ENCODE data around the gene ZNF304. TPM values are rescaled to one million over a fixed set of nuclear protein-coding genes. Genes with fewer than 3 reads are reported as not detected.
A peak's percentile ranks its signal among the peaks of the same experiment; 100 is the strongest.

Gene ZNF304
- total and polyA plus RNA-seq, 7 experiments from 2014 or later, result 3.3 to 12.5 (median 6.4) TPM

DNA sequence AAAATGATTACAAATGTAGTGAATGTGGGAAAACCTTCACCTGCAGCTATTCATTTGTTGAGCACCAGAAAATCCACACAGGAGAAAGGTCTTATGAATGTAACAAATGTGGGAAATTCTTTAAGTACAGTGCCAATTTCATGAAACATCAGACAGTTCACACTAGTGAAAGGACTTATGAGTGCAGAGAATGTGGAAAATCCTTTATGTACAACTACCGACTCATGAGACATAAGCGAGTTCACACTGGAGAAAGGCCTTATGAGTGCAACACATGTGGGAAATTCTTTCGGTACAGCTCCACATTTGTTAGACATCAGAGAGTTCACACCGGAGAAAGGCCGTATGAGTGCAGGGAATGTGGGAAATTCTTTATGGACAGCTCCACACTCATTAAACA is 47.8 kb downstream of the ZNF304 start:
- peaks cover 65 to 90% (median 81%) of the 10 kb centered on the region in 5 donors for H3K36me3 Mint-ChIP-seq
- DNase-seq (no peak), ATAC-seq (no peak)
- H3K27ac Mint-ChIP-seq, result peak overlapping the region in 1 of 9 donors; percentile 33
- POLR2A ChIA-PET, result no interaction called here
- H3K4me3 Mint-ChIP-seq, result no peak overlapping the region
- peaks cover 0 to 10% (median 4%) of the 10 kb centered on the region in 7 donors for H3K4me1 Mint-ChIP-seq
- Histone ChIP-seq H3K4me1 (ENCODE audit: control insufficient read depth in 2 of 2, insufficient read depth in 2 of 2, low read length in 2 of 2) (no peaks in the 10 kb centered on the region), H3K4me3 (ENCODE audit: low read length) (no peak overlapping the region), H3K27me3 (ENCODE audit: control insufficient read depth in 2 of 2, insufficient read depth in 2 of 2, low read length in 2 of 2) (no peaks in the 10 kb centered on the region), H3K36me3 (ENCODE audit: control insufficient read depth in 2 of 3, insufficient read depth in 3 of 3, low read length in 3 of 3) (peaks cover 24 to 67% (median 25%) of the 10 kb centered on the region in 3 experiments), H3K27ac (ENCODE audit: low read depth, low read length) (no peak overlapping the region), H3K9me3 (ENCODE audit: control insufficient read depth in 2 of 3, low read length in 3 of 3) (peaks cover 0 to 69% (median 19%) of the 10 kb centered on the region in 3 experiments)
- intact Hi-C loops (cut with micrococcal nuclease), result no loop called here
- H3K9me3 Mint-ChIP-seq, result peaks cover 32 to 96% (median 66%) of the 10 kb centered on the region in 11 donors
- H3K27me3 Mint-ChIP-seq, result no peaks in the 10 kb centered on the region
- CTCF ChIA-PET, result no interaction called here

DNA sequence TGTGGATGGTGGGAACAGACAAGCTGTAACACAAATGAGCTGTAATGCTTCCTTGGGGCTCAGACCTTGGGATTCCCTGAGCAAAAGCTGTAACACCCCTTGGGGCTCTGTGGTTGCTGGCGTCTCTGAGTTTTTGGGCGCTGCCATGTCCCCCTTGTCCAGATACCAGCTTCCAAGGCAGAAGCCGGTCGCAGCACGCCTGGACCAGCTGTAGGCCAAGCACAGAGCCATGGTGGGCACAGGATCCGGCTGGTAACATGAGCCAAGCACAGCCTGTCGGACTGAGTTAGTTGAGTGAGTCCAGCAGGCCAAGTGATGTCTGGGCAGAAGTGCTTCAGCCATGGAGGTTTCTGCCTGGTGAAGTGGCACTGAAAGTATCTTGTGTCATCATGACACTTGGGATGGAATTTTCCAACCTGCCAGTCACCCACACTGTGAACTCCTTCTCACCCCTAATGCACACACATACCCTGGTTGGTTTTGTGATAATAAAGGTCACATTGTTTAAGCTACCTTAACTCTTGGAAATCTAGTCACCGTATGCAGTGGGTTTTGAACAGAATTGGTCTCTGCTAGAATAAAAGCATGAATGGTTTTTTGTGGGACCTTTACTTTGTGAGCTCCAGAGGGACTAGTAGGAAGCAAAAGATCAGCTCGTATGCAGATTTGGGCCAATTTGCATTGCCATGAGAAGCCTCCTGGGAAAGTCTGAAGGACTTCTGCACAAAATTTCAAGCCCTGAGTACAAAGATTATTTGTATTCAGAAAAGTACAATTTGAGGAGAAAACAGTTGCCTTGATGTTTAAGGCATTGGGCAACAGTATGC is 52.9 kb downstream of the ZNF304 start:
- Histone ChIP-seq H3K36me3 (ENCODE audit: control insufficient read depth in 2 of 3, insufficient read depth in 3 of 3, low read length in 3 of 3) (peaks cover 4 to 17% (median 5%) of the 10 kb centered on the region in 3 experiments), H3K4me3 (ENCODE audit: low read length) (no peak overlapping the region), H3K27ac (ENCODE audit: low read depth, low read length) (no peak overlapping the region), H3K27me3 (ENCODE audit: control insufficient read depth in 2 of 2, insufficient read depth in 2 of 2, low read length in 2 of 2) (no peaks in the 10 kb centered on the region), H3K4me1 (ENCODE audit: control insufficient read depth in 2 of 2, insufficient read depth in 2 of 2, low read length in 2 of 2) (no peaks in the 10 kb centered on the region), H3K9me3 (ENCODE audit: control insufficient read depth in 2 of 3, low read length in 3 of 3) (peaks cover 0 to 34% (median under 1%) of the 10 kb centered on the region in 3 experiments)
- H3K9me3 Mint-ChIP-seq, result peaks cover 0 to 45% (median 21%) of the 10 kb centered on the region in 11 donors
- peaks cover 0 to 6% (median 2%) of the 10 kb centered on the region in 7 donors for H3K4me1 Mint-ChIP-seq
- ATAC-seq (no peak), DNase-seq (no peak)
- ChIA-PET POLR2A (interaction anchor here (0.6 kb wide), 1 partner anchor 742 kb away, joined by 3 read pairs; no protein-coding TSS in a partner anchor), CTCF (interaction anchor here (0.7 to 0.8 kb wide), 2 partner anchors 334 to 1121 kb away, joined by 3 read pairs; no protein-coding TSS in a partner anchor)
- intact Hi-C loops (cut with micrococcal nuclease), result no loop called here
- no peak overlapping the region for H3K4me3 Mint-ChIP-seq
- no peaks in the 10 kb centered on the region for H3K27me3 Mint-ChIP-seq
- H3K36me3 Mint-ChIP-seq, result peaks cover 17 to 39% (median 32%) of the 10 kb centered on the region in 5 donors
- H3K27ac Mint-ChIP-seq, result no peak overlapping the region

DNA sequence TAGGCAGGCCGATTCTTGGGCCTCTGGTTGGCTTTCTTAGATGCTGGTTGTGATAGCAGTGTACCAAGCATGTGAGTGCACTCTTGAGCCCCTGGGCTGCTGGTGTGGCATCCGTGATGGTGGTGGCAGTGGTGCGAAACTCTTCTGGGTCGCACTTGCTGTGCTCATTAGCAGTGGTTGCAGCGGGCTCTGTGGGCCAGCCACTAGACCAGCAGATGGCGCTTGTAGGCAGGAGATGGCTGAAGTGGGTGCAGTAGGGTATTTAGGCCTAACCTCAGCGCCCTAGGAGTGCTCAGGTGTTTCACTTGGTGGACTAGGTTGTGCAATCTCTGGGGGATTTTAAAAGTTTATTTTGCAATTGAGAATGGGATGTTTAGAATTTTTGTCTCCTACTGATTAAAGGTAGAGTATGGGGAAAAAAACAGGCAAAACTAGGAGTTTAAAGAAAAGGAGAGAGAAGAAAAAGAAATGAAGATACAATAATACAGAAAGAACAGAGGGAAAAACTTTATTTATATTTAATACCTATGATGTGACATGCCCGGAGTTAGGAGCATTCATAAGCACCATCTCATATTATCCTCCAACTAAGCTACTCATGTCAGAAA is 55.5 kb downstream of the ZNF304 start:
- ChIA-PET POLR2A (interaction anchor here (0.9 to 1.2 kb wide), 2 partner anchors 409 to 749 kb away, joined by 3 read pairs; partner anchors contain the start of gene ZNF552), CTCF (interaction anchor here (0.9 to 1.4 kb wide), 4 partner anchors 18 to 1112 kb away, joined by 3 read pairs; no protein-coding TSS in a partner anchor)
- Mint-ChIP-seq H3K27me3 (no peaks in the 10 kb centered on the region), H3K27ac (peak overlapping the region in 2 of 9 donors; percentile 26 to 71), H3K4me3 (no peak overlapping the region), H3K36me3 (peaks cover 8 to 20% (median 14%) of the 10 kb centered on the region in 5 donors), H3K9me3 (peaks cover 0 to 23% (median 8%) of the 10 kb centered on the region in 11 donors), H3K4me1 (peaks cover 4 to 19% (median 11%) of the 10 kb centered on the region in 7 donors)
- no peak overlapping the region for H3K4me3 ChIP-seq (ENCODE audit: low read length)
- peaks cover 0 to 12% (median 0%) of the 10 kb centered on the region in 3 experiments for H3K9me3 ChIP-seq (ENCODE audit: control insufficient read depth in 2 of 3, low read length in 3 of 3)
- intact Hi-C loops (cut with micrococcal nuclease), result loop anchor here in 1 of 2 donors (1.0 kb wide), 3 partner anchors 71 to 749 kb away; partner anchors contain the start of genes ZNF587 and ZNF772
- peak; percentile 50 for ATAC-seq
- peaks cover 0 to 11% (median 0%) of the 10 kb centered on the region in 3 experiments for H3K36me3 ChIP-seq (ENCODE audit: control insufficient read depth in 2 of 3, insufficient read depth in 3 of 3, low read length in 3 of 3)
- peaks cover 1 to 2% of the 10 kb centered on the region in 2 donors for H3K4me1 ChIP-seq (ENCODE audit: control insufficient read depth in 2 of 2, insufficient read depth in 2 of 2, low read length in 2 of 2)
- DNase-seq, result peak; percentile 37 to 73 (median 61)
- H3K27ac ChIP-seq (ENCODE audit: low read depth, low read length), result no peak overlapping the region
- H3K27me3 ChIP-seq (ENCODE audit: control insufficient read depth in 2 of 2, insufficient read depth in 2 of 2, low read length in 2 of 2), result no peaks in the 10 kb centered on the region

Other genes with a start within 250 kb of the ZNF304 start
- not detected for gene USP29, start 231.3 kb upstream of the ZNF304 start, total RNA-seq
- gene USP29, start 231.3 kb upstream of the ZNF304 start, polyA plus RNA-seq, result not detected
- not detected for gene ZIM3, start 206.1 kb upstream of the ZNF304 start, total RNA-seq
- gene ZIM3, start 206.1 kb upstream of the ZNF304 start, polyA plus RNA-seq, result not detected
- not detected for gene DUXA, start 183.8 kb upstream of the ZNF304 start, total RNA-seq
- not detected for gene DUXA, start 183.8 kb upstream of the ZNF304 start, polyA plus RNA-seq
- gene ZNF264, start 159.8 kb upstream of the ZNF304 start, total RNA-seq, result 10 to 100 TPM; 31.5 to 65.9 (median 44.3) TPM
- 10 to 100 TPM; 25.6 to 26.9 TPM for gene ZNF264, start 159.8 kb upstream of the ZNF304 start, polyA plus RNA-seq
- gene AURKC, start 120.2 kb upstream of the ZNF304 start, total RNA-seq, result under 1 TPM in 4 of 5 experiments, not detected in 1; 0.43 to 0.88 (median 0.65) TPM
- not detected for gene AURKC, start 120.2 kb upstream of the ZNF304 start, polyA plus RNA-seq
- 10 to 100 TPM; 12.0 to 26.2 (median 23.7) TPM for gene ZNF805, start 110.6 kb upstream of the ZNF304 start, total RNA-seq
- gene ZNF805, start 110.6 kb upstream of the ZNF304 start, polyA plus RNA-seq, result 1 to 10 TPM; 3.9 to 5.0 TPM
- 10 to 100 TPM; 44.8 to 82.6 (median 71.1) TPM for gene ZNF460, start 70.8 kb upstream of the ZNF304 start, total RNA-seq
- 10 to 100 TPM in 1 of 2 donors, 1 to 10 TPM in 1; 8.1 to 10.2 TPM for gene ZNF460, start 70.8 kb upstream of the ZNF304 start, polyA plus RNA-seq
- 1 to 10 TPM; 3.6 to 9.0 (median 8.0) TPM for gene ZNF543, start 30.8 kb upstream of the ZNF304 start, total RNA-seq
- 1 to 10 TPM; 2.6 to 7.8 TPM for gene ZNF543, start 30.8 kb upstream of the ZNF304 start, polyA plus RNA-seq
- 10 to 100 TPM in 2 of 5 experiments, 1 to 10 TPM in 3; 7.7 to 11.8 (median 9.0) TPM for gene TRAPPC2B, start 12.3 kb downstream of the ZNF304 start, total RNA-seq
- 10 to 100 TPM; 17.7 to 18.9 TPM for gene TRAPPC2B, start 12.3 kb downstream of the ZNF304 start, polyA plus RNA-seq
- 10 to 100 TPM in 1 of 5 experiments, 1 to 10 TPM in 2, under 1 TPM in 2; 0.40 to 10.1 (median 3.6) TPM for gene ZNF547, start 12.3 kb downstream of the ZNF304 start, total RNA-seq
- gene ZNF547, start 12.3 kb downstream of the ZNF304 start, polyA plus RNA-seq, result 1 to 10 TPM in 1 of 2 donors, under 1 TPM in 1; 0.50 to 1.7 TPM
- gene ZNF548, start 38.6 kb downstream of the ZNF304 start, total RNA-seq, result 100 to 1,000 TPM in 2 of 5 experiments, 10 to 100 TPM in 3; 26.4 to 115 (median 66.9) TPM
- 10 to 100 TPM; 16.2 to 22.0 TPM for gene ZNF548, start 38.6 kb downstream of the ZNF304 start, polyA plus RNA-seq
- 10 to 100 TPM in 3 of 5 experiments, 1 to 10 TPM in 2; 9.3 to 27.8 (median 17.2) TPM for gene ZNF17, start 59.9 kb downstream of the ZNF304 start, total RNA-seq
- 10 to 100 TPM in 1 of 2 donors, 1 to 10 TPM in 1; 6.9 to 11.1 TPM for gene ZNF17, start 59.9 kb downstream of the ZNF304 start, polyA plus RNA-seq
- gene ZNF749, start 84.1 kb downstream of the ZNF304 start, total RNA-seq, result 10 to 100 TPM in 4 of 5 experiments, 1 to 10 TPM in 1; 8.9 to 17.9 (median 13.2) TPM
- gene ZNF749, start 84.1 kb downstream of the ZNF304 start, polyA plus RNA-seq, result 10 to 100 TPM; 11.5 to 14.4 TPM
- under 1 TPM; 0.15 to 0.78 (median 0.37) TPM for gene VN1R1, start 105.9 kb downstream of the ZNF304 start, total RNA-seq
- gene VN1R1, start 105.9 kb downstream of the ZNF304 start, polyA plus RNA-seq, result under 1 TPM; 0.13 to 0.17 TPM
- 10 to 100 TPM in 2 of 5 experiments, 1 to 10 TPM in 3; 1.5 to 20.5 (median 4.3) TPM for gene ZNF772, start 126.3 kb downstream of the ZNF304 start, total RNA-seq
- gene ZNF772, start 126.3 kb downstream of the ZNF304 start, polyA plus RNA-seq, result 1 to 10 TPM; 5.2 to 5.4 TPM
- gene ZNF419, start 136.5 kb downstream of the ZNF304 start, total RNA-seq, result 10 to 100 TPM in 3 of 5 experiments, 1 to 10 TPM in 2; 7.1 to 27.6 (median 12.2) TPM
- gene ZNF419, start 136.5 kb downstream of the ZNF304 start, polyA plus RNA-seq, result 10 to 100 TPM in 1 of 2 donors, 1 to 10 TPM in 1; 7.0 to 11.7 TPM
- gene ZNF773, start 148.7 kb downstream of the ZNF304 start, total RNA-seq, result 10 to 100 TPM in 3 of 5 experiments, 1 to 10 TPM in 2; 5.8 to 32.7 (median 14.4) TPM
- 10 to 100 TPM in 1 of 2 donors, 1 to 10 TPM in 1; 9.7 to 18.9 TPM for gene ZNF773, start 148.7 kb downstream of the ZNF304 start, polyA plus RNA-seq
- gene ZNF549, start 176.1 kb downstream of the ZNF304 start, total RNA-seq, result 10 to 100 TPM in 3 of 5 experiments, 1 to 10 TPM in 2; 6.9 to 24.8 (median 11.3) TPM
- 10 to 100 TPM in 1 of 2 donors, 1 to 10 TPM in 1; 6.1 to 11.4 TPM for gene ZNF549, start 176.1 kb downstream of the ZNF304 start, polyA plus RNA-seq
- 10 to 100 TPM; 12.9 to 56.2 (median 23.5) TPM for gene ZNF550, start 208.6 kb downstream of the ZNF304 start, total RNA-seq
- 10 to 100 TPM in 1 of 2 donors, 1 to 10 TPM in 1; 8.6 to 17.7 TPM for gene ZNF550, start 208.6 kb downstream of the ZNF304 start, polyA plus RNA-seq
- 10 to 100 TPM in 2 of 5 experiments, 1 to 10 TPM in 3; 4.4 to 13.8 (median 5.7) TPM for gene ZNF416, start 227.6 kb downstream of the ZNF304 start, total RNA-seq
- 10 to 100 TPM in 1 of 2 donors, 1 to 10 TPM in 1; 4.9 to 10.4 TPM for gene ZNF416, start 227.6 kb downstream of the ZNF304 start, polyA plus RNA-seq
- gene ZIK1, start 232.9 kb downstream of the ZNF304 start, total RNA-seq, result 10 to 100 TPM in 2 of 5 experiments, 1 to 10 TPM in 3; 4.8 to 14.1 (median 7.0) TPM
- 10 to 100 TPM in 1 of 2 donors, 1 to 10 TPM in 1; 8.7 to 13.7 TPM for gene ZIK1, start 232.9 kb downstream of the ZNF304 start, polyA plus RNA-seq
- gene ZNF530, start 248.6 kb downstream of the ZNF304 start, total RNA-seq, result 10 to 100 TPM in 1 of 5 experiments, 1 to 10 TPM in 4; 2.0 to 10.9 (median 6.2) TPM
- 1 to 10 TPM; 7.1 to 9.3 TPM for gene ZNF530, start 248.6 kb downstream of the ZNF304 start, polyA plus RNA-seq